ENCODE measurements around the gene LIPA.
"Not testable (repeated sequence)": the region's sequence is repeated elsewhere in the genome, so short reads cannot be mapped to it uniquely, and the experiment has no call there.

LIPA gene

GRCh38 chr10:89271532-89271931 lies 20.0 kb upstream of the LIPA start:
- in situ Hi-C loops (cut with HindIII; ENCODE audit: low sequenced_read_pairs), result no loop called here

GRCh38 chr10:89270153-89270483 lies 18.5 kb upstream of the LIPA start:
- in situ Hi-C loops (cut with HindIII; ENCODE audit: low sequenced_read_pairs), result no loop called here

- in situ Hi-C loops (cut with HindIII; ENCODE audit: low sequenced_read_pairs), result no loop called here
Observed at GRCh38 chr10:89269433-89270152, 18.0 kb upstream of the LIPA start.

- in situ Hi-C loops (cut with HindIII; ENCODE audit: low sequenced_read_pairs), result no loop called here
Observed at GRCh38 chr10:89266721-89267453, 15.3 kb upstream of the LIPA start.

- in situ Hi-C loops (cut with HindIII; ENCODE audit: low sequenced_read_pairs), result no loop called here
Observed at GRCh38 chr10:89263531-89263930, 12.0 kb upstream of the LIPA start.

GRCh38 chr10:89263091-89263490 lies 11.5 kb upstream of the LIPA start:
- in situ Hi-C loops (cut with HindIII; ENCODE audit: low sequenced_read_pairs), result no loop called here

GRCh38 chr10:89262086-89263051 lies 10.8 kb upstream of the LIPA start:
- in situ Hi-C loops (cut with HindIII; ENCODE audit: low sequenced_read_pairs), result no loop called here

- in situ Hi-C loops (cut with HindIII; ENCODE audit: low sequenced_read_pairs), result no loop called here
Observed at GRCh38 chr10:89258881-89259280, 7.3 kb upstream of the LIPA start.

GRCh38 chr10:89257581-89257980 lies 6.0 kb upstream of the LIPA start:
- in situ Hi-C loops (cut with HindIII; ENCODE audit: low sequenced_read_pairs), result no loop called here

- in situ Hi-C loops (cut with HindIII; ENCODE audit: low sequenced_read_pairs), result no loop called here
Observed at GRCh38 chr10:89256962-89257361, 5.4 kb upstream of the LIPA start.

GRCh38 chr10:89256340-89256739 lies 4.8 kb upstream of the LIPA start:
- in situ Hi-C loops (cut with HindIII; ENCODE audit: low sequenced_read_pairs), result no loop called here

GRCh38 chr10:89255793-89256192 lies 4.2 kb upstream of the LIPA start:
- in situ Hi-C loops (cut with HindIII; ENCODE audit: low sequenced_read_pairs), result no loop called here

GRCh38 chr10:89255091-89255579 lies 3.6 kb upstream of the LIPA start:
- in situ Hi-C loops (cut with HindIII; ENCODE audit: low sequenced_read_pairs), result not testable (repeated sequence)

- in situ Hi-C loops (cut with HindIII; ENCODE audit: low sequenced_read_pairs), result no loop called here
Observed at GRCh38 chr10:89252225-89252585, 630 bp upstream of the LIPA start.

GRCh38 chr10:89250865-89251408 lies 638 bp downstream of the LIPA start:
- in situ Hi-C loops (cut with HindIII; ENCODE audit: low sequenced_read_pairs), result no loop called here

GRCh38 chr10:89248990-89249389 lies 2.6 kb downstream of the LIPA start:
- in situ Hi-C loops (cut with HindIII; ENCODE audit: low sequenced_read_pairs), result no loop called here

GRCh38 chr10:89247623-89248022 lies 4.0 kb downstream of the LIPA start:
- in situ Hi-C loops (cut with HindIII; ENCODE audit: low sequenced_read_pairs), result not testable (repeated sequence)

GRCh38 chr10:89245802-89246201 lies 5.8 kb downstream of the LIPA start:
- in situ Hi-C loops (cut with HindIII; ENCODE audit: low sequenced_read_pairs), result no loop called here

- in situ Hi-C loops (cut with HindIII; ENCODE audit: low sequenced_read_pairs), result no loop called here
Observed at GRCh38 chr10:89242840-89243568, 8.6 kb downstream of the LIPA start.

GRCh38 chr10:89242345-89242684 lies 9.3 kb downstream of the LIPA start:
- in situ Hi-C loops (cut with HindIII; ENCODE audit: low sequenced_read_pairs), result no loop called here

Data from DLD1 (cell line).